ENCODE data around the gene IGFLR1. TPM values are rescaled to one million over a fixed set of nuclear protein-coding genes. Genes with fewer than 3 reads are reported as not detected.

Gene IGFLR1
- total and polyA plus RNA-seq, 9 of the 15 experiments (the other 6 are each of a cell fraction or from before 2014, with no cell fraction given) = 1.0 to 14.3 (median 4.6) TPM

DNA sequence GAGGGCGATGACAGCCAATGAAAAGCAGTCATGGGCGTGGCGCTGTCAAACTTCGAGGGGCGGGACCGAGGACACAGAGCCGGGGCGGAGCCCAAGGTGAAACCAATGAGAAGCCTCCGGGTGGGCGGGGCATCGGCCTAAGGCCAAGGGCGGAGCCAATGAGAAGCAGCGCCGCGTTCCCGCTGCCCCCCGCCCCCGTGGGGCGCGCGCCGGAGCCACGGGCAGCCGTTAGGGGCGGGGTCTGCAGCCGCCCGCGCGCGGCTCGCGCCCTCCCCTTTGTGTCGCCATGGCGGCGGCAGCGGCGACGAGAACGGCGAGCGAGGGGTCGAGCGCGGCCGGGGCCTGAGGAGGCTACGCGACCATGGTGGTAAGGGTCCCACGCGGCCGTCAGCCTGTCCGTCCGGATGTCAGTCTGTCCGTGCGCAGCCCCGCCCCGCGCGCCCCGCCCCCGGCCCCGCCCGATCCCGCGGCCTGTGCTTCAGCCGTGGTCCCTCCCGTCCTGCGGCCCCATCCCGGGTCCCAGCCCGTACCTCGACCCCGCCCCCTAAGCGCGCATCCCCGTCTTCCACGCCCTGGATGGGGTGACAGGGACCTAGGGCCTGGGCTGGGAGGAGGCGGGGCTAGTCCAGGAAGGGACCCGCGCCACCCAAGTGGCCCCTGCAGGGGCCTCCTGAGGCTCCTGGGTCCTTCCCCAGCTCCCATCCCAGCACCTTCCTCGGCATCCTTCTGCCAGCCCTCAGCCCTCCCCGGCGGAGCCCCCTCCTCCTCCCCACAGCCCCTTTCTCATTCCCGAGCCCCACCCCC lies 33.2 kb upstream of the IGFLR1 start, which contains the start of gene ARHGAP33 (continued):
- TF ChIP-seq, protein P1, sequence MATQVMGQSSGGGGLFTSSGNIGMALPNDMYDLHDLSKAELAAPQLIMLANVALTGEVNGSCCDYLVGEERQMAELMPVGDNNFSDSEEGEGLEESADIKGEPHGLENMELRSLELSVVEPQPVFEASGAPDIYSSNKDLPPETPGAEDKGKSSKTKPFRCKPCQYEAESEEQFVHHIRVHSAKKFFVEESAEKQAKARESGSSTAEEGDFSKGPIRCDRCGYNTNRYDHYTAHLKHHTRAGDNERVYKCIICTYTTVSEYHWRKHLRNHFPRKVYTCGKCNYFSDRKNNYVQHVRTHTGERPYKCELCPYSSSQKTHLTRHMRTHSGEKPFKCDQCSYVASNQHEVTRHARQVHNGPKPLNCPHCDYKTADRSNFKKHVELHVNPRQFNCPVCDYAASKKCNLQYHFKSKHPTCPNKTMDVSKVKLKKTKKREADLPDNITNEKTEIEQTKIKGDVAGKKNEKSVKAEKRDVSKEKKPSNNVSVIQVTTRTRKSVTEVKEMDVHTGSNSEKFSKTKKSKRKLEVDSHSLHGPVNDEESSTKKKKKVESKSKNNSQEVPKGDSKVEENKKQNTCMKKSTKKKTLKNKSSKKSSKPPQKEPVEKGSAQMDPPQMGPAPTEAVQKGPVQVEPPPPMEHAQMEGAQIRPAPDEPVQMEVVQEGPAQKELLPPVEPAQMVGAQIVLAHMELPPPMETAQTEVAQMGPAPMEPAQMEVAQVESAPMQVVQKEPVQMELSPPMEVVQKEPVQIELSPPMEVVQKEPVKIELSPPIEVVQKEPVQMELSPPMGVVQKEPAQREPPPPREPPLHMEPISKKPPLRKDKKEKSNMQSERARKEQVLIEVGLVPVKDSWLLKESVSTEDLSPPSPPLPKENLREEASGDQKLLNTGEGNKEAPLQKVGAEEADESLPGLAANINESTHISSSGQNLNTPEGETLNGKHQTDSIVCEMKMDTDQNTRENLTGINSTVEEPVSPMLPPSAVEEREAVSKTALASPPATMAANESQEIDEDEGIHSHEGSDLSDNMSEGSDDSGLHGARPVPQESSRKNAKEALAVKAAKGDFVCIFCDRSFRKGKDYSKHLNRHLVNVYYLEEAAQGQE (IDR thresholded peaks at IDR 0.05; ENCODE audit: borderline replicate concordance) = no peak
- TF ChIP-seq, protein P1 (CRISPR knock-in tag; IDR thresholded peaks at IDR 0.05; ENCODE audit: low read depth) = peak; percentile 42; the same call in 1 of the 2 replicates
- TF ChIP-seq MYC (IDR thresholded peaks at IDR 0.05; ENCODE audit: low read depth, low read length) (peak; percentile 71), MYC (CRISPR knock-in tag; IDR thresholded peaks at IDR 0.05; ENCODE audit: borderline replicate concordance, low read depth) (no peak), MEIS2 (IDR thresholded peaks at IDR 0.05; ENCODE audit: partially characterized antibody) (peak; percentile 78), SRF (CRISPR knock-in tag; IDR thresholded peaks at IDR 0.05) (no peak), TSC22D4 (tag; IDR thresholded peaks at IDR 0.05) (no peak), TBP (optimal IDR thresholded peaks at IDR 0.05; ENCODE audit: low read depth, low read length) (peak; percentile 15), NONO (IDR thresholded peaks at IDR 0.05; ENCODE audit: low read depth in 2 of 2, low read length in 1 of 2) (0 out of 4 replicates have a peak, but pooled peaks of 1 of the 2 experiments have one; percentile 41), NEUROD1 (IDR thresholded peaks at IDR 0.05; ENCODE audit: borderline replicate concordance, low read depth, low read length, partially characterized antibody) (peak; percentile 69), ATF1 (CRISPR knock-in tag; IDR thresholded peaks at IDR 0.05) (no peak), ATF1 (tag; IDR thresholded peaks at IDR 0.05) (peak; percentile 65; the same call in 1 of the 2 replicates), PHF8 (IDR thresholded peaks at IDR 0.05; ENCODE audit: borderline replicate concordance, low read length) (peak; percentile 64; the same call in 1 of the 2 replicates)
- TF ChIP-seq, protein P2, sequence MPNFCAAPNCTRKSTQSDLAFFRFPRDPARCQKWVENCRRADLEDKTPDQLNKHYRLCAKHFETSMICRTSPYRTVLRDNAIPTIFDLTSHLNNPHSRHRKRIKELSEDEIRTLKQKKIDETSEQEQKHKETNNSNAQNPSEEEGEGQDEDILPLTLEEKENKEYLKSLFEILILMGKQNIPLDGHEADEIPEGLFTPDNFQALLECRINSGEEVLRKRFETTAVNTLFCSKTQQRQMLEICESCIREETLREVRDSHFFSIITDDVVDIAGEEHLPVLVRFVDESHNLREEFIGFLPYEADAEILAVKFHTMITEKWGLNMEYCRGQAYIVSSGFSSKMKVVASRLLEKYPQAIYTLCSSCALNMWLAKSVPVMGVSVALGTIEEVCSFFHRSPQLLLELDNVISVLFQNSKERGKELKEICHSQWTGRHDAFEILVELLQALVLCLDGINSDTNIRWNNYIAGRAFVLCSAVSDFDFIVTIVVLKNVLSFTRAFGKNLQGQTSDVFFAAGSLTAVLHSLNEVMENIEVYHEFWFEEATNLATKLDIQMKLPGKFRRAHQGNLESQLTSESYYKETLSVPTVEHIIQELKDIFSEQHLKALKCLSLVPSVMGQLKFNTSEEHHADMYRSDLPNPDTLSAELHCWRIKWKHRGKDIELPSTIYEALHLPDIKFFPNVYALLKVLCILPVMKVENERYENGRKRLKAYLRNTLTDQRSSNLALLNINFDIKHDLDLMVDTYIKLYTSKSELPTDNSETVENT (CRISPR knock-in tag; IDR thresholded peaks at IDR 0.05) = no peak
- TF ChIP-seq, protein P3, sequence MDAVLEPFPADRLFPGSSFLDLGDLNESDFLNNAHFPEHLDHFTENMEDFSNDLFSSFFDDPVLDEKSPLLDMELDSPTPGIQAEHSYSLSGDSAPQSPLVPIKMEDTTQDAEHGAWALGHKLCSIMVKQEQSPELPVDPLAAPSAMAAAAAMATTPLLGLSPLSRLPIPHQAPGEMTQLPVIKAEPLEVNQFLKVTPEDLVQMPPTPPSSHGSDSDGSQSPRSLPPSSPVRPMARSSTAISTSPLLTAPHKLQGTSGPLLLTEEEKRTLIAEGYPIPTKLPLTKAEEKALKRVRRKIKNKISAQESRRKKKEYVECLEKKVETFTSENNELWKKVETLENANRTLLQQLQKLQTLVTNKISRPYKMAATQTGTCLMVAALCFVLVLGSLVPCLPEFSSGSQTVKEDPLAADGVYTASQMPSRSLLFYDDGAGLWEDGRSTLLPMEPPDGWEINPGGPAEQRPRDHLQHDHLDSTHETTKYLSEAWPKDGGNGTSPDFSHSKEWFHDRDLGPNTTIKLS (IDR thresholded peaks at IDR 0.05; ENCODE audit: borderline replicate concordance, low read depth) = peak; percentile 48; the same call in 1 of the 2 replicates
